ENCODE data around the gene NKX3-2.

The NKX3-2 gene

GRCh38 chr4:13530823-13531624, 13.3 kb downstream of the NKX3-2 start:
- no peak for DNase-seq (ENCODE audit: low read depth)

DNA sequence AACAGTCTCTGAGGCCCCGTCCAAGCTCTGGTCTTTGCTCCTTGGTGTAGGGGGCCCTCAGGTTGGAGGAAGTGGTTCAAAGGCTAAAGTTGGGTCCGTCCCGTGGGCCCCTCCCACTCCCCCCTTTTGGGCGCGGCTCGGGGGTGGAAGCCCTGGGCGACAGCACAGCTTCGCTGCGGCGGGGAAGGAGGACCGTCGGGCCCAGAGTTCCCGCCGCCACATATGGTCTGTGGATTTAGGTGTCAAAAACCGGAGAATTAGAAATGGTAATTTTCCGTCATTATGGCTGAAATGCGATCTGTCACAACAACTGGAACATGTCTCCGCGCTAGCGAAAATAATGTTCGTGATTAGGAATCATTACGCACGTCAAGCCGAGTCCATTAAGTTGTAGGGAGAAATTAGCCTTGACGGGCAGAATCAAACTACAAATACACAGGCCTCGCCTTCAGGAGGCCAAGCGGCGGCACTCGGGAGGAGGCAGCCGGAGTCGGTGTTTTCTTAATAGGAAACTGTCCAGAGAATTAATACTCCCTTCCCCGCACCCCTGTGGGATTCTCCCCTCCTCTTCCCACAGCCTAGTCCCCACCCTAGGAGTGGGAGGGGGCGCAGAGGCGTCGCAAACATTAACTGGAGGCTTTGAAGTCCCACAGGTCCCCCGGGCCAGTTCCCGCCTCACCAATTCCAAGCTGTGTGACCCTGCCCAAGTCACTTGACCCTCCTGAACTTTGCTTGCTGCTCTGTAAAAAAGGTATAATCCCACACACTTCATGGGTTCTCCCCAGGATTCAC, 15.0 kb downstream of the NKX3-2 start:
- no peak for DNase-seq (ENCODE audit: low read depth)

DNA sequence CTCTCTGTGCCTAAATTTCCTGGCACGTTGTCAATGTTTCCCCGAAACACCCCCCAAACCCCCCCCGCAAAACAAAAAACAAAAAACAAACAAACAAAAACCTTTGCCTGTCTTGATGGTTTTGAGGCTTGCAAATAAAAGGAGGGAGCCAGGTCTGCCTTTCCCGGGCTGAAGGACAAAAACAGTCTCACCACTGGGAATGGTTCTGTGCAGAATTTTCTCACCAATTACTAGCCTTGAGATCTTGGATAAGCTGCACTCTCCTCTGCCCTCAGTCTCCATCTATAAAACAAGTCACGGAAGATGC, 15.5 kb downstream of the NKX3-2 start:
- no peak for DNase-seq (ENCODE audit: low read depth)

DNA sequence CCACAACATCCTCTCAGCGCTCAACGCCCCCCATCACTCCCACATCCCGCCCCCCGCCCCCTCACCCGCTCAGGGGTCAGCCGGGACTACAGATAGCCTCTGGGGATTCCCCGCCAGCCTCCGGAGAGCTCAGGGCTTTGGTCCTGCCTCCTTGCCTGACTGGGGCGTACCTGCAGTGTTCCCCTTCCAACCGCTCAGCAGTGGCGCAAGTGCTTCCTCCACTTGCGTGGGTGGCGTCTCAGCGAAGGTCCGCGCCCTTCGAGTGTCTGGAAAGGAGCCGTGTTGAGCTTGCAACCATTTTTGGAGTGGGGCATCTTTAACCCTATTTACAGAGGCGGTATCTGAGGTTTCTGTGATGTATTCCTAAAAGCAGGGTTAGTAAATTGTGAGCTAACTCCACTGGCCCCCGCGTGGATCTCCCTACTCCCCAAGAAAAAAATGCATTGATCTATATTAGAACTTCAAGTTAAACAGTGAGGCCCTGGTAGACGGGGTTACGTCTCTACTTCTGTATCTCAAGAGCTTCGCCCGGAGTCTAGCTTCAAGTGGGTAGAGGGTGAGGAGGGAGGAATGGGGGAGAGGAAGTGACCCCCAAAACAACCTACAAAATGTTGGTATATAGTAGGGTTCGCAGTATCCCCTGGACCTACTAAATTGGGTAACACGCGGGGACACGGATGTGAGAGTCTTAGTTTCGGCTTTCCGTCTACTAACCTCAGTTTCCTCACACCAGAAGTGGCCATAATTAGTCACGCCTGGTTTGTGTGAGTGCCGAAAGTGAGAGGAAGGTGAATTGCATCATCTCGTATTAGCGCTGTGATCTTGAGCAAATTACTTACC, 16.1 kb downstream of the NKX3-2 start:
- no peak for DNase-seq (ENCODE audit: low read depth)

DNA sequence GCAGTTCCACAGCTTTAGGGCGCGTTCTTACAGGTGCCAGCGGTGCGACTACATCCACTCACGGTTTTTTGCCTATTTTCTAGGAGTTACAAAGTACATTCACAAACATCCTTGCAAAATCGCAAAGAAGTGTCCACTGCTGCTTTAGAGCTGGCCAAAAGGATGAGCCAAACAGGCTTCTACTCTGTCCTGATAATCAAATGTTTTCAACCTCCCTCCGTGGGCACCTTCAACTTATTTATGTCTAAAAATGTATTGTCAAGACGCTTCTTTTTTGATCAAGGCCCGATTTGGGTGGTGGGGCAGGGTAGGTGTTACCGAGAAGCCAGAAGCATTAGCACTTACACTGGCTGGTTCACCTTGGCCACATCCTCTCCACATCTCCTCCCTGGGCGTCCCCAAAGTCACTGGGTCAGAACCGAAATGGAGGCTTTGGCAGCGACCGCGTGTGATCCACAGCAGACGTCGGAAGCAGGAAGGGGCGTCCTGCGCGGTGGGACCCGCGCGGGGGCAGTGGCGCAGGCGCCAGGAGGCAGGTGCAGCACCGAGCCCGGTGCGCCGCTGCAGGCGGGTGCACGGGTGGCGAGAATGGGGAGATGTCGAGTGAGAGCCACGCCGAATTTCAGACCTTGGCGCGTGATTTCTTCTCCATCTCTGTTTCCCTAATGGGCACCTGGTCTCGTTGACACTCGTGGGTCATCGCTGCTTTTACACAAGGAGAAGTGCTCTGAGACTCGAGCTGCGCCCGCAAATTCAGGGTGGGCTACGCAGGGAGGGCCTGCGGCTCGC, 16.9 kb downstream of the NKX3-2 start:
- no peak for DNase-seq (ENCODE audit: low read depth)

- DNase-seq (ENCODE audit: low read depth): no peak
Measured at GRCh38 chr4:13526658-13527057, 17.6 kb downstream of the NKX3-2 start.

- DNase-seq (ENCODE audit: low read depth): no peak
Measured at GRCh38 chr4:13525606-13526281, 18.6 kb downstream of the NKX3-2 start.

DNA sequence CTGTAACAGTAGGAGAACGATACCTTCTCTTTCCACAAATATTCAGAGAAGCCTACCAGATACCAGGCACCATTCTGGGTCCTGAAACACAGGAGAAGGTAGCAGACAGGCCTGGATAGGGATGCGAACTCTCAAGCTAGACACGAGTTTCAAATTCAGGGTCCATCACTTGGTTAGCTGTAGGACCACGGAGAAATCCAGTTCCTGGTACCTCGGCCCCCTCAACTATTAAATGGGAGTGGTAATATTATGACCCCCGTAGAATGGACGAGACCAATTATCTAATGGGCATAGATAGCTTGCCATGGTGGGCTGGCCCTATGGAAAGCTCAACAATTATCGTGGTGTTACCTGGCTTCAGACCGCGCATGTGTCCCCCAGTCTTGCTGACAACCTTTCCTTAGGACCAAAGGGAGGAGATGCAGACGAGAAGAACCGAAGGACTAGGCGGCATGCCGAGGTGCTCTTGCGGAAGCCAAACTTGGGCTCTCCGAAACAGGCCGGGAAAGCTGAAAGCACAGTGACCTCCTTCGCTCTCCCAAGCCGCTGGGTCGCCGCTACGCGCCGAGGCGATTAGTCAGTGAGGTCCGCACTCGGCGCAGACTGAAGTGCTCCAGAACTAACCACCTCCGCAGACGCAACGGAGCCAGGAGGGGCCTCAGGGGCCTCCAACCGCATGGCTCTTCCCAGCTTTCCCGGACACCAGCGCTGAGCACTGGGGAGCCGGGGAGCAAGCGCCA, 19.6 kb downstream of the NKX3-2 start:
- no peak for DNase-seq (ENCODE audit: low read depth)

- DNase-seq (ENCODE audit: low read depth): no peak
Measured at GRCh38 chr4:13523591-13524503, 20.5 kb downstream of the NKX3-2 start.

GRCh38 chr4:13523105-13523477, 21.2 kb downstream of the NKX3-2 start:
- no peak for DNase-seq (ENCODE audit: low read depth)

DNA sequence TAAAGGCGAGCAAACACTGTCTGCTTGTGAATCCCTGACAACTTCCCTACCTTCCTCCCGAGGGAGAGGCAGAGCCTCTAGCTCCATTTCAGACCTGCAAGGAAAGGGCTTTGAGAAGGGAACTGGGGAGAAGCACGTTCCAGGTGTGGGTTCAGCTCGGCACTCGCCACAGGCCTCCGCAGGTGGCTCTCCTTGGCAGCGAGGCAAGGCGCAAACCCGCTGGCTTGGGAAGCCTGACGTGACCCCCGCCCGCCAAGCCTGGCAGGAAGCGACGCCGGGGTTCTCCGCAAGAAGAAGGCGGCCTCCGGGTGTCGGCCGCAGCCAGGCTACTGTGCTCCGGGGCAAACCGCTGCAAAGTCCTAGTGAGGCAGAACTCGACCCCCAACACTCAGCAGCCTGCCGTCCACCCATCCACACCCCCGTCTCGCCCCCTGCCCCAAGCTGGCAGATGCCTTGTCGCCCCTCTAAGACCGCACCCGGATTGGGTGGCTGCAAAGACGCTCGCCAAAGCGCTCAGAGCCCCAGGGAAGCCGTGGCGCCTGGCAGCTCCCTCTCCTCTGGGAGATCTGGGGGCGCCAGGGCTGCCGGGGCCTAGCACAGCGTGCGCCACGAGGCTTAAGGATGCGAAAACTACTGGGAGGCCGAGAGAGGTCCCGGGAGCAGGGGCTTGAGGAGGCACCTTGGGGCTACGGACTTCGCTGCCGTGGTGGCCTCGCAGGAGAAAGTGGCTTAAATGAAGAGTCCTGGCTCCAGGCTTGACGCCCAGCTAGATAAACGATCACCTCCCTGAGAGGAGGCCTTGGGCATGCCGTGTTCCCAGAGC, 21.8 kb downstream of the NKX3-2 start:
- no peak for DNase-seq (ENCODE audit: low read depth)

GRCh38 chr4:13521047-13521446, 23.3 kb downstream of the NKX3-2 start:
- no peak for DNase-seq (ENCODE audit: low read depth)

- DNase-seq (ENCODE audit: low read depth): no peak
Measured at GRCh38 chr4:13516315-13516860, 27.9 kb downstream of the NKX3-2 start.

GRCh38 chr4:13515268-13515667, 29.0 kb downstream of the NKX3-2 start:
- no peak for DNase-seq (ENCODE audit: low read depth)

GRCh38 chr4:13514722-13515121, 29.6 kb downstream of the NKX3-2 start:
- DNase-seq (ENCODE audit: low read depth): no peak

DNA sequence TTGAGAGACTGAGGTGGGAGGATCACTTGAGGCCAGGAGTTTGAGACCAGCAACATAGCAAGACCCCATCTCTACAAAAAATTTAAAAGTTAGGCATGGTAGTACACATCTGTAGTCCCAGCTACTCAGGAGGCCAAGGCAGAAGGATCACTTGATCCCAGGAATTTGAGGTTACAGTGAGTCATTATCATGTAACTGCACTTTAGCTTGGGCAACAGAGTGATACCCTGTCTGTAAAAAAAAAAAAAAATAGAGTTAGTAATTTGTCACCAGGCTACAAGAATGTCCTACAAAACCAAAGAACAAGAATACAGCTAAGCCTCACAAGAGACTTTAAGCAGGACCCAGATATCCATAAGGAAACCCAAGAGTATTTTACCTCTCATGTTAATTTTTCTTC, 33.2 kb downstream of the NKX3-2 start:
- no peak for DNase-seq (ENCODE audit: low read depth)

DNA sequence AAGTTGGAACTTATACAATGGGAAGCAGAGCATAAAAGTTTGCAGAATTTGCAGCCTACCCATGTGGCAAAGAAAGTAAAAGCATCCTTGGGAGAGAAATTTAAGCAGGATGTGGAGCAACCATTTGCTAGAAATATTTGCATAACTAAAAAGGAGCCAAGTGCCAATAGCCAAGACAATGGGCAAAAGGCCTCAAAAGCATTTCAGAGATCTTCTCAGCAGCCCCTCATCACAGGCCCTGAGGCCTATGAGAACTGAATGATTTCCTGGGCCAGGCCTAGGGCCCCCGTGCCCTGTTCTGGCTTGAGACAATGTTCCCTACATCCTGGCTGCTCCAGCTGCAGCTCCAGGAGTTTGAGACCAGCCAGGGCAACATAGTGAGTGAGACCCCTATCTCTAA, 34.9 kb downstream of the NKX3-2 start:
- DNase-seq (ENCODE audit: low read depth): no peak

GRCh38 chr4:13504374-13504773, 39.9 kb downstream of the NKX3-2 start:
- no peak for DNase-seq (ENCODE audit: low read depth)
